ENCODE measurements around the gene NOL11. TPM values are rescaled to one million over a fixed set of nuclear protein-coding genes. Genes with fewer than 3 reads are reported as not detected.

NOL11 gene
- total RNA-seq, 3 donors from 2014 or later = 25.1 to 45.5 (median 35.4) TPM

DNA sequence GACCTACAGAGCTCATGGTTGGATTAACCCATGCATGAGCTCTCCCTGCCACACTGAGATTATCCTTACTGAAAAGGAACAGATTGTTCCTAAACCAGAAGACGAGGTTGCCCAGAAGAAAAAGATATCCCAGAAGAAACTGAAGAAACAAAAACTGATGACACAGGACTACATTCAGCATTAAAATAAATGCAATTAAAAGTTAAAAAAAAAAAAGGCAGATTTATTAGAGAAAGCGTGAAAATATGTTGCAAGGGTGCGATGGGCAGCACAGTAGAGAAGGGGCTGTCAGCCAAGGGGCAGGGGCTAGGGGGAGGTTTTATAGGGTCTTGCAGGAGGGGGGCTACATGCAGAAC lies 67.4 kb downstream of the NOL11 start:
- intact Hi-C loops (cut with DNase I; ENCODE audit: low total_unique reads) = no loop called here
- Histone ChIP-seq H3K9me3 (no peaks in the 10 kb centered on the region), H3K27ac (no peak overlapping the region), H3K36me3 (no peaks in the 10 kb centered on the region), H3K4me3 (no peak overlapping the region), H3K4me1 (no peaks in the 10 kb centered on the region), H3K27me3 (no peaks in the 10 kb centered on the region)
- DNase-seq (ENCODE audit: low spot score in 2 of 2) = no peak
- TF ChIP-seq POLR2AphosphoS5 (IDR thresholded peaks at IDR 0.05) (no peak), POLR2A (IDR thresholded peaks at IDR 0.05) (no peak)
- TF ChIP-seq, protein P1, sequence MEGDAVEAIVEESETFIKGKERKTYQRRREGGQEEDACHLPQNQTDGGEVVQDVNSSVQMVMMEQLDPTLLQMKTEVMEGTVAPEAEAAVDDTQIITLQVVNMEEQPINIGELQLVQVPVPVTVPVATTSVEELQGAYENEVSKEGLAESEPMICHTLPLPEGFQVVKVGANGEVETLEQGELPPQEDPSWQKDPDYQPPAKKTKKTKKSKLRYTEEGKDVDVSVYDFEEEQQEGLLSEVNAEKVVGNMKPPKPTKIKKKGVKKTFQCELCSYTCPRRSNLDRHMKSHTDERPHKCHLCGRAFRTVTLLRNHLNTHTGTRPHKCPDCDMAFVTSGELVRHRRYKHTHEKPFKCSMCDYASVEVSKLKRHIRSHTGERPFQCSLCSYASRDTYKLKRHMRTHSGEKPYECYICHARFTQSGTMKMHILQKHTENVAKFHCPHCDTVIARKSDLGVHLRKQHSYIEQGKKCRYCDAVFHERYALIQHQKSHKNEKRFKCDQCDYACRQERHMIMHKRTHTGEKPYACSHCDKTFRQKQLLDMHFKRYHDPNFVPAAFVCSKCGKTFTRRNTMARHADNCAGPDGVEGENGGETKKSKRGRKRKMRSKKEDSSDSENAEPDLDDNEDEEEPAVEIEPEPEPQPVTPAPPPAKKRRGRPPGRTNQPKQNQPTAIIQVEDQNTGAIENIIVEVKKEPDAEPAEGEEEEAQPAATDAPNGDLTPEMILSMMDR (IDR thresholded peaks at IDR 0.05) = no peak

DNA sequence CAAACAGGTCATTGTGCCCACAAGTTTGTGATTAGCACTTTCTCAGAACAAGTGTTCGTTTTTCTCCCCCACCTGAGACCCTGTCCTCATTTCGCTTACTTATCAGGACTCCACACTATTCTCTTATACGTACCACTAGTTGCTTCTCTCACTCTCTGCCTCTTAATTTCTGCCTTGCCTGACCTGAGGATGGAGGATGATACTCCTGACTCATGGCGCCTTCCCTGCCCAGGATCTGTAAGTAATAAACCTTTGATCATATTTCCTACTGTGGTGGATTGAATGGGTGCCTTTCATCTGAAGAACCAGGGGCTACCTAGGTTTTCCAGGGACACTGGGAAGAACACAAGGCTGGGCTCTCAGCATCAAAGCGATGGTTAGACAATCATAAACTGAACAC lies 67.8 kb downstream of the NOL11 start:
- TF ChIP-seq, protein P1 (IDR thresholded peaks at IDR 0.05) = no peak
- TF ChIP-seq POLR2A (IDR thresholded peaks at IDR 0.05) (no peak), POLR2AphosphoS5 (IDR thresholded peaks at IDR 0.05) (no peak)
- no peak overlapping the region for H3K27ac ChIP-seq

More for the DNA sequence above, 67.8 kb downstream of the NOL11 start:
- Histone ChIP-seq H3K4me1 (no peaks in the 10 kb centered on the region), H3K4me3 (no peak overlapping the region), H3K36me3 (no peaks in the 10 kb centered on the region), H3K27me3 (no peaks in the 10 kb centered on the region), H3K9me3 (no peaks in the 10 kb centered on the region)
- intact Hi-C loops (cut with DNase I; ENCODE audit: low total_unique reads) = no loop called here
- no peak for DNase-seq (ENCODE audit: low spot score in 2 of 2)

Other genes with a start within 250 kb of the NOL11 start
- 100 to 1,000 TPM in 2 of 3 donors, 10 to 100 TPM in 1; 97.6 to 142 (median 120) TPM for gene BPTF, start 107.6 kb downstream of the NOL11 start, total RNA-seq